Coronary artery (tissue), 2 donors: ENCODE measurements around the gene USP31.

Experiments used
- DNase-seq: peaks from one replicate; pipeline ENCODE4 v3.0.0-alpha.2; 2017; ENCODE audit warnings: low spot score
- H3K27ac ChIP-seq, 2 donors: fragments of 200-600 bp; sonication (generic); one replicate each; pipeline ENCODE4 v1.5.1; 2016 to 2019
- H3K4me3 ChIP-seq: fragments of 200-600 bp; sonication (generic); 2 replicates; pipeline ENCODE4 v1.5.1; 2016; ENCODE audit warnings: mild to moderate bottlenecking, moderate library complexity
- TF ChIP-seq, protein P1 (sequence below): fragments of 200-600 bp; sonication (generic); IDR thresholded peaks from one replicate; pipeline ENCODE4 v1.5.1; 2019; ENCODE audit warnings: antibody characterized with exemption

The USP31 gene

GRCh38 chr16:23114131-23114904 is 34.9 kb downstream of the USP31 start:
- TF ChIP-seq, protein P1, sequence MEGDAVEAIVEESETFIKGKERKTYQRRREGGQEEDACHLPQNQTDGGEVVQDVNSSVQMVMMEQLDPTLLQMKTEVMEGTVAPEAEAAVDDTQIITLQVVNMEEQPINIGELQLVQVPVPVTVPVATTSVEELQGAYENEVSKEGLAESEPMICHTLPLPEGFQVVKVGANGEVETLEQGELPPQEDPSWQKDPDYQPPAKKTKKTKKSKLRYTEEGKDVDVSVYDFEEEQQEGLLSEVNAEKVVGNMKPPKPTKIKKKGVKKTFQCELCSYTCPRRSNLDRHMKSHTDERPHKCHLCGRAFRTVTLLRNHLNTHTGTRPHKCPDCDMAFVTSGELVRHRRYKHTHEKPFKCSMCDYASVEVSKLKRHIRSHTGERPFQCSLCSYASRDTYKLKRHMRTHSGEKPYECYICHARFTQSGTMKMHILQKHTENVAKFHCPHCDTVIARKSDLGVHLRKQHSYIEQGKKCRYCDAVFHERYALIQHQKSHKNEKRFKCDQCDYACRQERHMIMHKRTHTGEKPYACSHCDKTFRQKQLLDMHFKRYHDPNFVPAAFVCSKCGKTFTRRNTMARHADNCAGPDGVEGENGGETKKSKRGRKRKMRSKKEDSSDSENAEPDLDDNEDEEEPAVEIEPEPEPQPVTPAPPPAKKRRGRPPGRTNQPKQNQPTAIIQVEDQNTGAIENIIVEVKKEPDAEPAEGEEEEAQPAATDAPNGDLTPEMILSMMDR = no peak
- no peak for DNase-seq

DNA sequence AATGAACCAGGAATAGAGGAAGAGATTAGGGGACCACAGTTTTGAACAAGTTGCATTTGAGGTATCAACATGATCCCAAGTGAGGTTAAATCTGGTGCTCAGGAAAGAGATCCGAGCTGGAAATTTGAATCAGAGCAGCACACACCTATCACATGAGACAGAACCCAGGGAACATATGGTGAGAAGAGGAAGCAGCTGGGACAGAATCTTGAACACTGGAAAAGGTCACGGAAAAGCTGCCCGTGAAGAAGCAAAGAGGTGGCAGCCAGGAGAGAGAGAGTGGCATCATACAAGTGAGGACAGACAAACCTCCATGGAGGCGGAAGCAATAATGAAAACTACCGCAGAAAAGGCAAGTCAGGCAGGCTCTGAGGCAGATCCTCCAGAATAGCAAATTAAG is 36.1 kb downstream of the USP31 start:
- DNase-seq = no peak
- TF ChIP-seq, protein P1 = no peak
- Histone ChIP-seq H3K27ac (no peak overlapping the region), H3K4me3 (no peak overlapping the region)

More at GRCh38 chr16:23114131-23114904, 34.9 kb downstream of the USP31 start:
- Histone ChIP-seq H3K27ac (no peak overlapping the region), H3K4me3 (no peak overlapping the region)

DNA sequence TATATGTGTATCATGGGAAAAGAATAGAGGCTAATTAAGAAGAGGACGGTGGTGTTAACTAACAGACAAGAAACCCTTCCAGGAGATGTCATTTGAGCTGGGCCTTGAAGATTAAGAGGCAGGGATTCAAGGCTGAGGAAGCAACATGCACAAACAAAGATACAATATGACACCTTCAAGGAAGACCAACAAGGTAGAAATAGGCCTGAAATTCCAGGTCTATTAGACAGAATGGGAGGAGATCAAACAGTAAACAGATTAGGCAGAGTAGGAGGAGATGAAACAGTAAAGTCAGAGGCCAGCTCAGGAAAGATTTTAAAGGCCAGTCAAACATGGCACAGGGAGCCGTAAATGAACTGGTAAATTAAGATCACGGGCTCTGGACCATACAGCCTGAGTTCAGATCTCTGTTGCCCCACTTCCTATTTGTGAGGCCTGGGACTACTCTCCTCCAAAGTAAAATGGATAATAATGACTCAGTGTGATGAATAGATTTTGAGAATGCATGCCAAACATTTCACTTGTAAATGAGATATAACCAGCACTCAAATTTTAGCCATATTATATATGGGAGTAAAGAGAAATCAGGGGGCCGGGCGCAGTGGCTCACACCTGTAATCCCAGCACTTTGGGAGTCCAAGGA is 38.9 kb downstream of the USP31 start:
- no peak overlapping the region for H3K27ac ChIP-seq
- TF ChIP-seq, protein P1 = no peak
- DNase-seq = no peak
- H3K4me3 ChIP-seq = no peak overlapping the region

GRCh38 chr16:23107936-23108335 is 41.3 kb downstream of the USP31 start:
- Histone ChIP-seq H3K27ac (no peak overlapping the region), H3K4me3 (no peak overlapping the region)
- TF ChIP-seq, protein P1 = no peak
- no peak for DNase-seq

DNA sequence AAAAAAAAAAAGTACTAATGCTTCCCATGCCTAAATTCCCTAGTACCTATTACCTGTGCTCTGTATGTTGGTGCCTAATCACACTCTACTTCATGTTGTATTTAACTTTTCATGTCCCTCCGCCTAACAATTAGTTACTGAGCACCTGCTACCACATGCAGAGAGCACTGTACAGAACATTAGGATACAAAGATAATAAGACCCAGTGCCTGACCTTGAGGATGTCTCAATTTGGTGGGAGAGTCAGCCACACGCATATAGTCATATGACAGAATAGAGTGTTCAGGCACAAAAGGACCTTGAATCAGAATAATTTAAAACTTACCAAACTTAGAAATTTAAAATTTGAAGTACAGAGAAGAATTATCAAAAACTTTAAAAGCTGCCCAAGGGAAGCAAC is 42.1 kb downstream of the USP31 start:
- Histone ChIP-seq H3K4me3 (no peak overlapping the region), H3K27ac (no peak overlapping the region)
- DNase-seq = no peak
- TF ChIP-seq, protein P1 = no peak

DNA sequence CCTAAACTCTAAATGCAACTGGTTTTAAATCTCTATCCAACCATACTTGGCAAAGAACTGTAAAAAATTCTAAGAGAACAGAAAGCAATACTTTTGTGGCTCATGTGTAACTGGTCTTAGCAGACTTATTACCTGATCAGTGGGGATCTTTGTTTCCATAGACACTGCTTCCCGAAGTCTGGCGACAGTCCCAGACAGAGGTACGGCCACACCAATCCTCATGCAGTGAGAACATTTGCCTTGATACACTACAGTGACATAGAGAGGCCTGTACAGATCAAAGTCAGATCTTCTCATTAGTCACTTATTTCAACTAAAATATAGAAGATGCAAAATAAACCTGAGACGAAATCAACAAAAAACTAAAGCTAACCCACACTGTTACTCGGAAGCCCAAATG is 43.9 kb downstream of the USP31 start:
- Histone ChIP-seq H3K4me3 (no peak overlapping the region), H3K27ac (no peak overlapping the region)
- DNase-seq = no peak
- TF ChIP-seq, protein P1 = no peak
